GM11168 (cell line): ENCODE results near the gene SYPL1.

Experiments used
- in situ Hi-C: fragments of 300-500 bp; cut with MboI; formaldehyde crosslinking; loops from one replicate; pipeline ENCODE4 v1.12.0; 2022; ENCODE audit warnings: low sequenced_read_pairs; ENCODE audit not compliant: unreplicated experiment

The SYPL1 gene

DNA sequence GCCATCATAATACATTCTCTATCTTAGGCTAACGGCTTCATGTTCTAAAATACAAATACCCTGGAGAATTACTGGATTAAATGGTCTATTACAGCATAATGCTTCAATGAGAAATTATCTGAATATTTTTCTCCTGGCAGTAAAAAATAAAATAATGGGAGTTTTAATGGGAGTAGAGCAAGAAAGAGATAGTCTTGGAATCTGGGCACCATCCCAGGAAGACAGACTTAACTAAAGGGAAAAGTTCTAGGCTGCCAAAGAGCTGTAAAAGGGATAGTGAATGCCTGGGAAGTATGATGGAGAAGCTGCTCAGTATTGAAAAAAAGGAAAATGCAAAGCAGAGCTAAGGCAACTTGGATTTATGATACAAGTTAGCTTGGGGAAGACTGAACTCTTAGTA lies 12.1 kb upstream of the SYPL1 start:
- in situ Hi-C loops = no loop called here

DNA sequence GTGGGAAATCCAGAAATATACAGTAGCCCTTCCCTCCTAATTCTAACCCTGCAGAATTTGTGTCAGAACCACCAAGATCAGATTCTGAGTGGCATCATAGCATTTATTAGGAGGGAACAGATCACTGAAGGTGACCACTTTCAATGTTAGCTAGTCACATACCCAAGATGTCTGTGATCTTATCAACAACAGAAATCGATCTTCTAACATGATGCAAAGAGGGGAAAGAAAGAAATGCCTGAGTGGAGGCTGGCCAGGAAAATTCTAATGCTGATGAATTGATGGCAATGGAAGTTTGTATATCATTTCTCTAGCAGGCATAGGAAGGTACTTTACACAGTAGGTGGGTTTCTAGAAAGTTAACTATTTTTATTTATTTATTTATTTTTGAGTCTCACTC lies 10.6 kb upstream of the SYPL1 start:
- in situ Hi-C loops = no loop called here

DNA sequence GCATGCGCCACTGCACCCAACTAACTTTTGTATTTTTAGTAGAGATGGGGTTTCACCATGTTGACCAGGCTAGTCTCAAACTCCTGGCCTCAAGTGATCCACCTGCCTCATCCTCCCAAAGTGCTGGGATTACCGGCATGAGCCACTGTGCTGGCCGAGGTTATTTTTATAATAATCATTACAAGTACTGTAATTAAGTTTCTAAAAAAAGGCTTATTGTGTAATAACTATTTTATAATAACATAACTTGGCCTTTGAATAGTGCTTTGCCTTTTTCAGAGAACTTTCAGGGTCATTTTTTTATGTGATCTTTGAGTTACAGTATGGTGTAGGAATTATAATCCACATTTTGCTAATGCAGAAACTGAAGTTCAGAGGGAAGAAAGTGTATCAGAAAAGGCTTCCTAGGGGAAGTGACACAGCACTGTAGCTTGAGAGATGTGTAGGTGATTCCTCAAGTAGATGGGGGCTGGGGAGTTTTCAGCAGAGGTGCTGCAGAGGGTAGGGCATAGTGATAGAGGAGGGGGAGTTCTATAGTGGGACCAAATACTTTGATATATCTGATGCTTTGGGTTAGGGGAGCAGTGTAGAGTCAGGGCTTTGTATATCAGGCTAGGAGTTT lies 9.2 kb upstream of the SYPL1 start:
- in situ Hi-C loops = no loop called here

DNA sequence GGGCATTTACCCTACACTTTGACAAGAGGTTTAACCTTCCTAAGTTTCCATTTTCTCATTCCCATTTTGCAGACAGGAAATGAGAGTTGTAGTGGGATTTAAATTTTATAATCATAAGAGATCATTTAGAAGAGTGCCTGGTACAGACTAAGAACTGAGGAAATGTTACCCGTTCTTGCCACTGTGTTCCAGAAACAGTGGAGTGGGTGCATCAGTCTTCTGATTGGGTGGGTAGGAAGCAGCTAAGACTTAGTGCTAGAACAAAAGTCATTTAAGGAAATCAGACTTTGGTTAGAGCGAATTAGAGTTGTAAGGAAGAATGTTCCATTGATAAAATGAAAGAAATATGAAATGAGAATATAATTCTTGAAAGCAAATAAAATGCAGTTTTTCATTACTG lies 8.4 kb upstream of the SYPL1 start:
- in situ Hi-C loops = no loop called here

DNA sequence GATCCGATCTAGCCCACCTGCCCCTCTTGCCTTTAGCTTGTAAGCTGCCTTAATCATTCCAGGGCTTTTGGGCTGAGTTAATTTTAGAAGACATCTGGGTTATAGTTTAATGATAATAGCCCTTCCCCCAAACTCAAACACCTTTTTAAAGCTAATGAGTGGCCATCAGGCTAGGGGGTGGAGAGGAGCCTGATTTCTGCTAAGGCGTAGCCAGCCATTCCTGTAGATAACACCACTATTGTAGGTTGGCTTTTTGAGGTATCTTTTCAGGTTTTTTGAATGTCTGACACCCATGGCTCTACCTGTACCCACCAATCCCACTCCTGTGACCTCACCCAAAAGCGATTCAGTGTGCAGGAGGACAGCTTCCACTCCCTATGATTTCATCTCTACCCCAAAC lies 7.6 kb upstream of the SYPL1 start:
- in situ Hi-C loops = no loop called here

DNA sequence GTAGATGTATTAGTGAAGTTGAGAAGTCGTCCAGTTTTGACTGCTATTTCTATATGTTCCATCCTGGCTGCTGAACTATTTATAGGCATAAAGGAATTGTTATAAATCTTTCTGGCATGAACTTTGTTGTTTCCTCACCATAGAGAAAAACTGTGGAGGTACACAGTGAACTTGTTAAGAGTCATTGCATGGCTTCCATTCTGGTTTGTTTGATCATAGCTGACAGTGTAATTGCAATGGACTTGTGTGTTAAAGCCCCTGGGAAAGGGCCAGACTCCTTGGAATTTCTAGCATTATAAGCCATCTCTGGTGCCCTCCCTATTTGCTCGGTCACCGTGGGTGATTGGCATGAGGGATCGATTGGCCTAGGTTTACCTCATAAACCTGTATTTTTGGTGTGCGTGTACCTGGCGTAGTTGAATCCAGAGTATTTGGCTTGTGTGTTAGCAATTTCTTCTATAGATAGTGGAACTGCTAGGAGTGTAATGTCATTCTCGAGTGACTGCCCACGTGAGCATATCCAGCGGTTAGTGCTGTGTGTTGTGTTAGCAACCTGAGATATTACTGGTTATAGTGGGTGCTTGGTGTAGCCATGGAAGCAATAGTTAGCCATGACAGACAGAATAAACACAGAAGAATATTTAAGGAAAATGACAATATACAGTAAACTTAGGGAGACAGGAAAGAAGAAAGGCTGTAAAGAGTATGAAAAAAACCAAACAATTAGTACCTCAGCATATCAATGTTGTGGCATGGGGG lies 5.9 kb upstream of the SYPL1 start:
- in situ Hi-C loops = no loop called here

DNA sequence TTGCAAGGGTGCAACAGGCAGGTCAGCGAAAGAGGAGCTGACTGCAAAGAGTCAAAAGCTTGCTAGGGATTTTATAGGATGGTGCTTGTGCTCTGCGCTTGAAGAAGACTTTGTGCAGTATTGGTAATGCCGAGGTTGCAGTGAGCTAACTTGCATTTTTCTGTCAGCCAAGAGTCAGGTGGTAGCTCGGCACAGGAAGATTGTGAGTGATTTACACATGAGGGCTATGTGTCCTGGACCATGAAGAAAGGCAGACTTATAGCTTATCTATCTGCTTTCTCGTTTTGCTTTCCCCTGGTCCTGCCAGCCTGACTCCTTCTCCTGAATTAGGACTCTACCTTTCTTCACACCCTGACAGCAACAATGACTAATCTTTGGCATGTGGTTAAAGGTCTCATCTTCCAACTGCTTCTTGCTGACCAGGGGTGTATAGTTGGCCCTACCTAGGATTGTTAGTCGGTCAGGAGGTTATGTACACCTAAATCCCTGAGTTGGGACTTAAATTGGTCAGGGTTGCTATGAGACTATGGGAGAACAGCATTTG lies 4.1 kb upstream of the SYPL1 start:
- in situ Hi-C loops = no loop called here

DNA sequence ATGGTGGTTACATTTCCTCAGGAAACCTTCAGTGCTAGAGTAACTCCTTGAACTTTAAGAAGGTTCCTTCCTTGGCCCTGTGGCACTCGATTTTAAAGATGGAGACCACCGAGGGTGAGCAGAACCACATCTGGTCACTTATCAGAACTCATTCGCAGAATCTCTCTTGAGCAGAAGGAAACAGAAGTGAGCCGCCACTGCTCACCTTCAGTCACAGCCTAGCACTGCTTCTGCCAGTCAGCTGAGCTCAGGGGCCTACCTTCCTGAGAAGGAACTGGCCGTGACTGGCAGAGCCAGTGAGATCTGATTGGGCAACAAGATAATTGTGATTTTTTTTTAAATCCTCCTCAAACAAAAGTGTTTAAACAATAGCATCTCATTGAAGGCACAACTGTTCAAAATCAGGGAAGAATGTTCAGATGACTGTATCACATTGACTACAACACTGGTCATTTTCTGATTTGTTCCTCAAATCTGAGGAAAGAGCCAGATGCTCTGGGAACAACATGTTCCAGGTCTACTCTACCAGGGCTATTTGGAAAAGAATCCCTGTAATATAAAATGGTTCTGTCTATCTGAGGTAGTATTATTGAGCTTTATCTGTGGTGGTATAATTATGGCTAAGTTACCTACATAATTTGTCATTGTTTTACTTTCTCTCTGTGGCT lies 2.7 kb upstream of the SYPL1 start:
- in situ Hi-C loops = no loop called here

DNA sequence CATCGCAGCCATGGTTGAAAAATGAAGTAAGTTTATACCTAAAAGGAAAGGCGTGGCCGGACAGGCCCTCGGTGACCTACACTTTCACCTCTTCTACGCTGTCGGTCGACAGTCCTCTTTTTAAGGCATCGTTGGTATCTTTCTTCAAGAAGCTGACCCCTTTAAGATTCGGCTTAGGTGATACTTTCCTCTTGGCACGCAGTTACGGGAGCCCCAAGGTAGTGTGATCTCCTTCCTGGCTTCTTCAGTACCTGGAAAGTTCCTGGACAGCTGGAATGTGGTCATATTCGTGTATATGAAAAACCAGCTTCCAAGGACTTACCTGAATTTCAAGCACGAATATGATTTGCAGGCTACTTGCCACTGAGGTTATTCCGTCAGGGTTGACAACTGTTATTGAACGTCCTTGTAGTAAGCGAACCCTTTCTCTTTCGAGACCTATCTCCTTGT lies 885 bp upstream of the SYPL1 start:
- in situ Hi-C loops = no loop called here

DNA sequence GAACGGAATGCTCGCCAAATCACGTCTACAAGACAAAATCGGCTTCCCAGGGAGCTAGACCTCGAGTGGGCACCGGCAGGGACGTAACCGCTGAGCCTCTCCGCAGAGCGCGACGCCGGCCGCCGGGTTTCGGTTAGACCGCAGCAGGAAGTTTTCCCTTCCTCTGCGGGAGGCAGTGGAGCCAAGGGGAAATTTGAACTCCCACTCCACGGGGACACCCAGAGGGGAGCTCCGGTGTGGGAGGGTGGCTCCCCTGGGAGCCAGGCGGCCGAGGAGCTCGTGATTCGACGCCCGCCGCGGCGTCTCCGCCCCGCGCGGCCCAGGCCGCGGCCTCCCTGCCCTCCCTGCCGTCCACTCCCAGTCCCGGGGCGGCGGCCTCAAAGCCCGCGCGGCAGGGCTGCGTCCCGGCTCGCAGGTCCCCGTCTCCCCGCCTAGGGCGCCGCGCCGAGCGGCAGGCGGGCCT lies 426 bp downstream of the SYPL1 start:
- in situ Hi-C loops = no loop called here

DNA sequence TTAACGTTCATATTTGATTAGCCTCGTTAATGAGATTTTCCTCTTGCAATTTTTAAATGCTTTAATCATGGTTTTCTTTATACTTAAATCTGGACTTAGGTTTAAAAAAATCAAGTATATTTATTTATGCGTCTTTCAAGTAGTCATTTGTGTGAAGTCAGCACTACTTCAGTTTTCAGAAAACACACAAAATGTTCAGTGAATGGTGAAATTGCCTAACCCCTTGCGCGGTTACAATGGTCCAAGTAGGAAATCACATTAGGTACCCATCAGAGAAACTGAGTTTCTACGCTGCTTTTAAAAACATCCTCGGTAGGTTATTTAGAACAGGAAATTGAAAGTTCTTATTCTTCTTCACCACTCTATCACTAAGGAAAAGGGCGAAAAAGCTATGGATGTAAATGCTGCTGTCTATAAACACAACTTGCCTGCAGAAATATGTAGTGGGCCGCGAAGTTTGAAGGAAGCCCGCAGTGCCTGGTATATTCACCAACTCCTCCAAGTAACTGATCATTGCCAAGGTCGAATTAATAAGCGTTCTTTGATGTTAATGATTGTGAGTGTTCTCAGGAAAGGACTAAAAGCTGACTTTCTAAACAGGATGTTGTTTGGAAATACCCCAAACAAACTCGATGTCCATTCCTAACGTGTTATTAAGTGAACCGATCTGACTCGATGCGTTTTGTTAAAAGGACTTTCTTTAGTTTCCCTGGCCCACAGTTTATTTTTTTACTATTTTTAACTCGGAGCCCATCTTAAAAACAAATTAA lies 1.0 kb downstream of the SYPL1 start:
- in situ Hi-C loops = no loop called here

DNA sequence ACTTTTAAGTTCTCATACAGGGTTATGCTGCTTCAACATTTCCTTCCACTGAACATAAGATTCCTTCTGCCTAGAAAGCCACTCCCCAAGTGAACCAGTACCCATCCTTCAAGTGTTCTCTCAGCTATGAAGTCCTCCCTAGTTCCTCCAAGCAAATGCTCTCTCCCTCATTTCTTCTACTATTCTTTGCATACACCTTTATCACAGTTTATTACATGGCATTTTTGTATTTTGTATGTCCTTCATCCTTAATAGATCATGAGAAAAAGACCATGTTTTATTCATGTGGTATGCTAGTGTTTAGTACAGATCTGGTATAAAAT lies 1.9 kb downstream of the SYPL1 start:
- in situ Hi-C loops = no loop called here

DNA sequence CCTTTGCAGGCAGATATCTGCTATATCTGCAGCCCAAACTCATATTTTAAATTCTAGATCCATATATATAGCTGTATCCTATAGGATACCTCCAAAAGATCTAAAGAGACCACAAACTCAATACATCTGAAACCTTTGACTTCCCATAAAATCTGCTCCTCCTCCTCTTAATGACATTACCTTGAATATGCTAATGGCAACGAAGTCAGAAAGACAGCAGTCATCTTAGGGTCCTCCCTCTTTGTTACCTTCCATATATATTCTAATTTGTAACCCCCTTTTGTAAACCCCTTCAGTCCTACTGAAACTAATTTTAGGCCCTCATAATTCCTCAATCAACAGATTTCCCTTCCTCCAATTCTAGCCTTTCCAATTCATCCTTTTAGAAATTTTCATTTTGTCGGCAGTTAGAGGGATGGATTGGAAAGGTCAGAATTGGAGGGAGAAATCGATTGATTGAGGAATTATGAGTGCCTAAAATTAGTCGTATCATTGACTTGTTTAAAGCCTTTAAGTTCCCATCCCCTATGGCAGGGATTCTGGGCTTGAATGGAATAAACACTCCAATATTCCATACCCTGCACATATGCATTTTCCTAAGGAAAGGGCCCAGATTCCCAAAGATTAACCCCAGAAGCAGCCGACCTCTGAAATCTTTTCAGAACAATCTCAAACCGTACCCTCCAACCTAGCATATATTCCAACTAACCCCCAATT lies 2.4 kb downstream of the SYPL1 start:
- in situ Hi-C loops = no loop called here

DNA sequence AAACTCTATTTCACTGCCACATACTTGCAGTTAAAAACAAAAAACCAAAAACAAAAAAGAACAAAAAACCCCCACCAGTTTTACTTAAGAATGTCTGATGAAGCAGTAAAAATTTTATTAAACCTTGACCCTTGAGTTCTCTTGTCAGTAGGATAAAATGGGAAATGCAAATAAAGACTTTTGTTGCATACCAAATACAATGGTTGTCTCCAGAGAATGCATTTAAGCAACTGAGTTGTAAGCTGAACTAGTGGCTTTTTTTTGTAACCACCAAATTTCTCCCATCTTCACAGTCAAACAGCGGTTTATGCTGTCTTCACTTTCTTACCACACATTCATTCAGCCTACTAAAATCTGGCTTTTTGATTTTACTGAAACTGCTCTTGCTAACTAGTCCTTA lies 3.1 kb downstream of the SYPL1 start:
- in situ Hi-C loops = no loop called here

DNA sequence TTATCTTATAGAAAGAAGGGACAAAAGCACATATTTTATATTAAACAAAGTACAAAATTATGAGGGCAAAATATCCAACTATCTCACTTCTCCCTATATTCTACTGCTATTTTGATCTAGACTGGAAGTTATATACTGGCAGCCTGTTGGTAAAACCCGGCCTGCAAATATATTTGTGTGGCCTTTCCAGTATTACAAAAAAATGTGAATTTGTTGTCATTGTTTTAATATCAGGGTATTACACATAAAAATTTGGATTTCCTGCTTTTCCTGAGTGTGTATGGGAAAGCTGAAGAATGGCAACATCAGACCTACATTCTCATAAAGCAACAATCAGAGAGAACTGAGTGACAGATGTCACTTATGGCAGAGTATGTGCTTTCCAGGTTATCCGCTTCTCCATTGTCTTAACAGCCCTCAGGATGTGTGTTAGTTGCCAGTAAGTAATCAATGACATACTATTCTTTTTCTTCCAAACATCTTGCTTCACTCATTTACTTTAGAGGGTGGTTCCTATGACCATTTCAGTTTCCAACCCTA lies 7.3 kb downstream of the SYPL1 start:
- in situ Hi-C loops = no loop called here

DNA sequence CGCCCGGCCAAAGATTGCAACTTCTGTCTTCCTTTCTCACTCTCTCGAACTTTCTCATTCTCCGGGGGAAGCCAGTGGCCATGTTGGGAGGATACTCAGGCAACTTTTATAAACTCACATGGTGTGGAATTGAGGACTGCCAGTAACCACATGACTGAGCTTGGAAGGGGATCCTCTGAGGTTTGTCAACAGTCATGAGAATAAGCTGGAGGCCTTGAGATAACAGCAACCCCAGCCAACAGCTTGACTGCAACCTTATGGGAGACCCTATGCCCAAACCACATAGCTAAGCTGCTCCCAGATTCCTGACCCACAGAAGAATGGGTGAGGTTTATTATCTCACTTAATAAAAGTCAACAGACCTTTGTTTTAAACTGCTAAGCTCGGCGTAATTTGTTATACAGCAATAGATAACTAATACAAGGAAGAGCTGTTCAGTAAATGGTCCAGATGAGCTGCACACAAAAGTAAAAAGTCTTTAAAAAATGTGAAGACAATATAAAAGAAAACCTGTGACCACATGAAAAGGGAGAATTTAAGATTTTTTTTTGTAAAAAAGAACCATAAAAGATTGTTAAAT lies 9.6 kb downstream of the SYPL1 start:
- in situ Hi-C loops = no loop called here

DNA sequence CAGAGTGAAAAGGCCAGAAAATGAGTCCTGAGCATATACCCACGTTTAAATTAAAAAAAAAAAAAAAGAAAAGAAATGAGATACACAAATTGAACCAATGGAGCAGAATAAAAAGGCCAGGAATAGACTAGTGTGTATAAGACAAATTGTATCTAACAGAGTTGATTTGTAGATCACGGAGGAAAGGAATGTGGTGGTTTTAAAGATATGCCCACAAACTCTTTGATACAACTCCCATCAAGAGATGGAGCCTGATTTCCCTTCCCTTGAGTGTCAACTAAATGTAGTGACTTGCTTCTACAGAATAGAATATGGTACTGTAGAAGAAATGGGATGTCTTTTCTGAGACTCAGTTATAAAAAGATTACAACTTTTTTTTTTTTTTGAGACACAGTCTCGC lies 10.4 kb downstream of the SYPL1 start:
- in situ Hi-C loops = no loop called here

DNA sequence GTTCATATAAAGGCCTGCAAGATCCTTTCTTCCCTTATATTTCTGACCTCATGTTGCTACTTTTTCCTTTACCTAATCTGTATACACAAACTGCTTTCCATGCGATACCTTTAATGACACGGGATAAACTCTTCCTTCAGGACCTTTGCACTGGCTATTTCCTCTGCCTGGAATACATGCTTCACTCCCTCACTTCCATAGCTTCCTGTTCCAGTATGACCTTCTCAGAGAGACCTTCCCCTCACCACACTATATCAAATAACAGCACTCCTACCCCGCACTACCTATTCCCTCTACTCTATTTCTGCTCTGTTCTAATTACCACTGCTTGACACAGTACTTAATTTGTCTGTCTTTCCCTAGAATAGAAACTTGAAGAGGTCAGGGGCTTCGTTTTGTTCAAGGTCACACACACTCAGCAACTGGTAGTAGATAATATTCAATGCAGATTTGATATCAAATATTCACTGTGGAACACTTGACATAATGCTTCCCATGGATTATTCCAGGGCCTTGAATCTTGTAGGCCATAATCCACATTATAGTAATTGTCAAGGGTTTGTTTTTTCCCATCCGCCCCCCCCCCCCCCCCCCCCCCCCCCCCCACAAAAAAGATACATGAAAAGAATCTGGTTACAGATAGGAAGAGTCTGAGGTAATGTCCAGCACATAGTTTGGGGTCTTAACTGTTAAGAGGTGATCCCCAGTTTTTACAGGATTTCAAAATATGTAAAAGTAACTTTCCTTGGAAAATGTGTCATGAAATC lies 11.1 kb downstream of the SYPL1 start:
- in situ Hi-C loops = no loop called here

DNA sequence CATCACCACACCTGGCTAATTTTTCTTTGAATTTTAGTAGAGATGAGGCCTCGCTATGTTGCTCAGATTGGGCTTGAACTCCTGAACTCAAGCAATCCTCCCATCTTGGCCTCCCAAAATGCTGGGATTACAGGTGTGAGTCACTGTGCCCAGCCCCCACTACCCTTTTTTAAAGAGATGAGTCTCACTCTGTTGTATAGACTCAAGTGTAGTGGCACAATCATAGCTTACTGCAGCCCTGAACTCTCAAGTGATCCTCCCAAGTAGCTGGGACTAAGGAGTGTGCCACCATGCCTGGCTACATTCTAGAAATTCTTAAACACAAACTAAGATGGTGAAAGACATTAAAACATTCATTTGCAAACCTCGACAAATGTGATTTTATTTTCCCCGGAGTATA lies 12.6 kb downstream of the SYPL1 start:
- in situ Hi-C loops = no loop called here
